Kidney epithelial cell (primary cell): ENCODE measurements around the gene TNFRSF12A. TPM values are rescaled to one million over a fixed set of nuclear protein-coding genes. Genes with fewer than 3 reads are reported as not detected.

Source experiments
- DNase-seq: peaks from one replicate; pipeline ENCODE4 v3.0.0-alpha.2; 2010; ENCODE audit warnings: low read depth
- H3K27me3 ChIP-seq: 2 replicates; pipeline ENCODE4 v1.6.0; 2011; ENCODE audit warnings: low read length; ENCODE audit not compliant: control insufficient read depth, insufficient read depth
- H3K36me3 ChIP-seq: 2 replicates; pipeline ENCODE4 v1.5.1; 2011; ENCODE audit warnings: low read length; ENCODE audit not compliant: control insufficient read depth, insufficient read depth
- H3K4me3 ChIP-seq: 2 replicates; pipeline ENCODE4 v1.5.1; 2011; ENCODE audit warnings: low read depth, mild to moderate bottlenecking, control low read depth, low read length
- total RNA-seq: library from RNA; depleted of rRNA; stranded (reverse); fragments of >200 nt; gene quantifications from 2 replicates; pipeline ENCODE4 v1.2.3, GENCODE V29; 2015
- TF ChIP-seq, protein P1 (sequence below): IDR thresholded peaks from 2 replicates; pipeline ENCODE4 v1.5.1; 2011; ENCODE audit warnings: mild to moderate bottlenecking, moderate library complexity, low read length, control low read depth, inconsistent platforms; ENCODE audit not compliant: insufficient read depth, poor library complexity, severe bottlenecking

The TNFRSF12A gene
- total RNA-seq, 1 donor from 2014 or later, result 572 TPM

GRCh38 chr16:2982402-2982801 is 37.8 kb upstream of the TNFRSF12A start:
- DNase-seq, result no peak
- no peaks in the 10 kb centered on the region for H3K36me3 ChIP-seq
- TF ChIP-seq, protein P1, sequence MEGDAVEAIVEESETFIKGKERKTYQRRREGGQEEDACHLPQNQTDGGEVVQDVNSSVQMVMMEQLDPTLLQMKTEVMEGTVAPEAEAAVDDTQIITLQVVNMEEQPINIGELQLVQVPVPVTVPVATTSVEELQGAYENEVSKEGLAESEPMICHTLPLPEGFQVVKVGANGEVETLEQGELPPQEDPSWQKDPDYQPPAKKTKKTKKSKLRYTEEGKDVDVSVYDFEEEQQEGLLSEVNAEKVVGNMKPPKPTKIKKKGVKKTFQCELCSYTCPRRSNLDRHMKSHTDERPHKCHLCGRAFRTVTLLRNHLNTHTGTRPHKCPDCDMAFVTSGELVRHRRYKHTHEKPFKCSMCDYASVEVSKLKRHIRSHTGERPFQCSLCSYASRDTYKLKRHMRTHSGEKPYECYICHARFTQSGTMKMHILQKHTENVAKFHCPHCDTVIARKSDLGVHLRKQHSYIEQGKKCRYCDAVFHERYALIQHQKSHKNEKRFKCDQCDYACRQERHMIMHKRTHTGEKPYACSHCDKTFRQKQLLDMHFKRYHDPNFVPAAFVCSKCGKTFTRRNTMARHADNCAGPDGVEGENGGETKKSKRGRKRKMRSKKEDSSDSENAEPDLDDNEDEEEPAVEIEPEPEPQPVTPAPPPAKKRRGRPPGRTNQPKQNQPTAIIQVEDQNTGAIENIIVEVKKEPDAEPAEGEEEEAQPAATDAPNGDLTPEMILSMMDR, result no peak
- no peak overlapping the region for H3K4me3 ChIP-seq
- peaks cover 2% of the 10 kb centered on the region for H3K27me3 ChIP-seq

DNA sequence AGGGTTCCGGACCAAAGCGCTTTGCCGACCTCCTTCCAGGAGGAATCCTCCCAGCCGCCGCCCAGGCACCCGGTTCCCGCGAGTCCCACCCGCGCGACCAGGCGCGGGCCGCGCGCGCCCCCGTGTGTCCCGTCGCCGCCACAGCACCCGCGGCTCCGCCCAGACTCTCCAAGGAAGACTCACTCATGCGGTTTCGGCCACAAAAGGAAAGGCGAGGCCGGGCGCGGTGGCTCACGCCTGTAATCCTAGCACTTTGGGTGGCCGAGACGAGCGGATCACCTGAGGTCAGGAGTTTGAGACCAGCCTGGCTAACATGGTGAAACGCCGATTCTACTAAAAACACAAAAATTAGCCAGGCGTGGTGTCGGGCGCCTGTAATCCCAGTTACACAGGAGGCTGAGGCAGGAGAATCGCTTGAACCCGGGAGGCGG is 36.4 kb upstream of the TNFRSF12A start:
- Histone ChIP-seq H3K27me3 (peaks cover 5% of the 10 kb centered on the region), H3K4me3 (no peak overlapping the region), H3K36me3 (no peaks in the 10 kb centered on the region)
- DNase-seq, result no peak
- TF ChIP-seq, protein P1, result peak; percentile 33

DNA sequence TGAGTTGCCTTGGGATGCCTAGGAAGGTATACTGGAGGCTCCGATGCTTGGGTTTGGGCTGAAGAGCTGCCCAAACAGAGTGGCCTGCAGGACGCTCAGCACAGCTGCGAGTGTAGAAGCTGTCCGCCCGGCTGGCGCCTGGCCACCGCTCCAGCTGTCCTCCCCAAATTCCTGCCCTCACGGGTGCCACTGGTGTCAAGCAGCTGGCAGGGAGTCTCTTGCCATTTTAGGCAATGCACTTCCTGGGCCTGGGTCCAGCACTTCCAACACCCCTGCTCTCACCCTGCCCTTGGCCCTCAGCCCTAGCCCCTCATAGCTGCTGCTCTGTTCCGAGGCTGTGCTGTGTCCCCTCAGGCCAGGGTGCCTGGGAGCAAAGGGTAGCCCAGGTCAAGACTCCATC is 34.7 kb upstream of the TNFRSF12A start:
- Histone ChIP-seq H3K36me3 (no peaks in the 10 kb centered on the region), H3K4me3 (no peak overlapping the region), H3K27me3 (peaks cover 17% of the 10 kb centered on the region)
- no peak for DNase-seq
- TF ChIP-seq, protein P1, result no peak

GRCh38 chr16:2985893-2986355 is 34.2 kb upstream of the TNFRSF12A start:
- TF ChIP-seq, protein P1, result no peak
- DNase-seq, result no peak

GRCh38 chr16:2986623-2987188 is 33.5 kb upstream of the TNFRSF12A start:
- Histone ChIP-seq H3K4me3 (no peak overlapping the region), H3K36me3 (no peaks in the 10 kb centered on the region), H3K27me3 (peaks cover 19% of the 10 kb centered on the region)
- TF ChIP-seq, protein P1, result no peak
- no peak for DNase-seq

More at GRCh38 chr16:2985893-2986355, 34.2 kb upstream of the TNFRSF12A start:
- H3K36me3 ChIP-seq, result no peaks in the 10 kb centered on the region
- H3K27me3 ChIP-seq, result peaks cover 19% of the 10 kb centered on the region
- H3K4me3 ChIP-seq, result no peak overlapping the region

GRCh38 chr16:2987286-2987685 is 32.9 kb upstream of the TNFRSF12A start:
- DNase-seq, result no peak
- TF ChIP-seq, protein P1, result no peak
- no peak overlapping the region for H3K4me3 ChIP-seq
- peaks cover 19% of the 10 kb centered on the region for H3K27me3 ChIP-seq
- H3K36me3 ChIP-seq, result no peaks in the 10 kb centered on the region
